ENCODE results near the gene EIF4B. TPM values are rescaled to one million over a fixed set of nuclear protein-coding genes. Genes with fewer than 3 reads are reported as not detected.

Gene EIF4B
- total RNA-seq, 4 donors from 2014 or later: 297 to 484 (median 401) TPM

DNA sequence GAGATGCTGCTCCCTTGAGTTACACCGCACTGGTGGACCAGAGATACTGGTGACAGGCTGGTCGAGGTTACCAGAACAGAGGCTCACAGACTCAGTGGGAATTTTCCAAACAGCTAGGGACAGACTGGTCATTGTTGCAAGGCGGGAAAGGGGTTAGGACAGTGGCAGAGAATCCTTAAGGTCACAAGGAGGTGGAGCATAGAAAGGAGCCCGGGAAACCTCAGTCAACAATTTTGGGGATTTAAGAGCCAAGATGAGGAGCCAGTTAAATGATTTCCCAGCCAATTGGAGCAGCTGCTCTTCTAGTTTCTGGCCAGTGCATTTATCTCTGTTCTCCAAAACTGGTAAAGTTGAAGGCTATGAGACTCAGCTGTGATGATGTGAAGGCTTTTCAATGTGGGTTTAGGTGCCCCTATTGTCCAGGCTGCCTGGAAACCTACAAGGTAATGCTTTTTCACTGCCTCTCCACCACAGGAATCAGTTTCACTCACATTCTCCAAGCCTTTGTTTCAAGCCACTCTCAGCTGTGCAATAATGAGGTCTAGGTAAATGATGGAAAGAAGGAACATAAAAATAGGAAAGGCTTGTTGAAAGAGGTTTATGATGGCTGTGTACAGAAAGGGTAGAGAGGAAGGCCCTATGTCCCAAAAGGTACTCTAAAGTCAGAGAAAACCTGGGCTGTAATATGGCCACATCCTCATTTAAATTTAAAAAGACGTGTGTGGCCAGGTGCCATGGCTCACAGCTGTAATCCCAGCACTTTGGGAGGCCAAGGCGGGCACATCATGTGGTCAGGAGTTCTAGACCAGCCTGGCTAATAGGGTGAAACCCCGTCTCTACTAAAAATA, 36.6 kb downstream of the EIF4B start:
- no peaks in the 10 kb centered on the region for H3K27me3 ChIP-seq
- no peak overlapping the region for H3K4me3 ChIP-seq
- TF ChIP-seq, protein P1, sequence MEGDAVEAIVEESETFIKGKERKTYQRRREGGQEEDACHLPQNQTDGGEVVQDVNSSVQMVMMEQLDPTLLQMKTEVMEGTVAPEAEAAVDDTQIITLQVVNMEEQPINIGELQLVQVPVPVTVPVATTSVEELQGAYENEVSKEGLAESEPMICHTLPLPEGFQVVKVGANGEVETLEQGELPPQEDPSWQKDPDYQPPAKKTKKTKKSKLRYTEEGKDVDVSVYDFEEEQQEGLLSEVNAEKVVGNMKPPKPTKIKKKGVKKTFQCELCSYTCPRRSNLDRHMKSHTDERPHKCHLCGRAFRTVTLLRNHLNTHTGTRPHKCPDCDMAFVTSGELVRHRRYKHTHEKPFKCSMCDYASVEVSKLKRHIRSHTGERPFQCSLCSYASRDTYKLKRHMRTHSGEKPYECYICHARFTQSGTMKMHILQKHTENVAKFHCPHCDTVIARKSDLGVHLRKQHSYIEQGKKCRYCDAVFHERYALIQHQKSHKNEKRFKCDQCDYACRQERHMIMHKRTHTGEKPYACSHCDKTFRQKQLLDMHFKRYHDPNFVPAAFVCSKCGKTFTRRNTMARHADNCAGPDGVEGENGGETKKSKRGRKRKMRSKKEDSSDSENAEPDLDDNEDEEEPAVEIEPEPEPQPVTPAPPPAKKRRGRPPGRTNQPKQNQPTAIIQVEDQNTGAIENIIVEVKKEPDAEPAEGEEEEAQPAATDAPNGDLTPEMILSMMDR (IDR thresholded peaks at IDR 0.05): no peak
- H3K27ac ChIP-seq: peak overlapping the region in 3 of 4 donors; percentile 50 to 99 (median 95)
- 53 to 63% methylated on average over 7 of the region's 7 CpGs for WGBS, 2 donors
- peak in 1 of 2 donors; percentile 5 for DNase-seq (ENCODE audit: low spot score in 2 of 2)
- peaks cover 0 to 22% (median 0%) of the 10 kb centered on the region in 3 donors for H3K36me3 ChIP-seq
- no peaks in the 10 kb centered on the region for H3K9me3 ChIP-seq
- peaks cover 0 to 60% (median 37%) of the 10 kb centered on the region in 4 donors for H3K4me1 ChIP-seq

DNA sequence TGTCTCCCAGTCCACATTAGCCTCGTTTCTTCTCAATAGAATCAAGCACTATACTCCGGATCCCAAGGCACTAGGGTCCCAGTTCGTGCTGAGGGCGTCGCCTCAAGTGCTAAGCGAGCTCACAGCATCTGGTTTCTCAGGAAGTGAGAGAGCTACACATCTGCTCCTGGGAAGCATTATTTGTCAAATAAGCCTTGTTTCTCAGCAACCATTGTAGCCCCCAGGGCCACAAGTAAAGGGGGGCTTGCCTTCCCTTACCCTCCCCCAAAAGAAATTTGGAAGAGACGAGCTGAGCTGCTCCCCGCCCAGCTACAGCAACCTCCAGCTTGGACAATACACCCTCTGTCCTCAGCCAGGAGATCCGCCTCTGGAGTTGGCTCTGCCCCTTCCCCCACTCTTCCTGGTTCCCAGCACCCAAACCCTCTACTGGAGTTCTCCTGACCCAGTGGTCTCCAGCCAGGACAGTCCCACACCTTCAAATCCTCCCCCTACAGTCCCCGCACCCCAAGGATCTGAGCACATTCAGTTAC, 37.9 kb downstream of the EIF4B start:
- TF ChIP-seq, protein P1 (IDR thresholded peaks at IDR 0.05): no peak
- TF ChIP-seq EP300 (IDR thresholded peaks at IDR 0.05) (peak; percentile 43 to 63), POLR2A (IDR thresholded peaks at IDR 0.05) (peak in 1 of 2 donors; percentile 37)
- H3K27me3 ChIP-seq: no peaks in the 10 kb centered on the region
- H3K9me3 ChIP-seq: no peaks in the 10 kb centered on the region
- peak in 1 of 2 donors; percentile 41 for DNase-seq (ENCODE audit: low spot score in 2 of 2)
- peak overlapping the region; percentile 95 to 99 (median 98) for H3K27ac ChIP-seq
- peaks cover 0 to 12% (median 0%) of the 10 kb centered on the region in 3 donors for H3K36me3 ChIP-seq
- 23 to 38% methylated on average over 10 of the region's 10 CpGs for WGBS, 2 donors
- peak overlapping the region; percentile 14 to 89 (median 16) for H3K4me3 ChIP-seq
- peaks cover 0 to 60% (median 47%) of the 10 kb centered on the region in 4 donors for H3K4me1 ChIP-seq

DNA sequence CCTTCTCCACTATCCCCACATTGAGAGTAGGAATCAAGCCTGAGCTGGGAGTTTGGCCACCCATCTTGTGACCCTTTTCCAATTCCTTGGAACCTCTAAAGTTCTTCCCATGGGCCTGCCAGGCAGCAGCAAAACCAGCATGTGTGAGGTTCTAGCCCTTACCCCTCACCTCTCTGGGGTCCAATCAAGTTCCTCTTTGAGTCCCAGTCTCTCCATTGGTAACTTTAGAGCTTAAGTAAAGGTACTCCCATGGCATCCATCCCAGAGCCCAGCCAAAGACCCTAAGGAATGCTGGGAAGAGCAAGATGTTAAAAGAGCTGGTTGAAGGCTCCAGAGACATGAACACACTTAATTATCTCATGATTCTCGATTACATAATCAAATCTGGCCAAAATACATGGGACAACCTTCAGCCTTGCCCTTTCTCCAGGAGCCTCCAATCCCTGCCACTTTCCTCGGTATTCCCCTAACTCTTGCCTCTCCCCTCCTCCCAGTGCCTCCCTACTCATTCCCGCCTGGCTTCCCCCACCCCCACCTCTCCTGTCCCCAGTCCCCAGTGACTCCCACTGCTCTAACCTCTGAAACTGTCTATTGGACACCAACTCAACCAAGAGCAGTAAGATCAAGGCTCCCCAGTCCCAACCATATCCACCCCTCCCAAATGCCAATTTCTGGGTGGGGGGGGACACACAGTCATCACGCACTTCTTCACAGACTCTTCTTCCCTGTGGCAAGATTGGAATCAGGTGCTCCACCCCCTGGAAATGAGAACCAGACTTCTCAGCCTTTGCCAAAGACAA, 38.8 kb downstream of the EIF4B start:
- H3K27me3 ChIP-seq: no peaks in the 10 kb centered on the region
- H3K36me3 ChIP-seq: peaks cover 0 to 3% (median 0%) of the 10 kb centered on the region in 3 donors
- 42 to 49% methylated on average over 4 of the region's 4 CpGs for WGBS, 2 donors
- peak overlapping the region; percentile 48 to 89 (median 70) for H3K4me3 ChIP-seq
- peaks cover 0 to 58% (median 50%) of the 10 kb centered on the region in 4 donors for H3K4me1 ChIP-seq
- TF ChIP-seq, protein P1 (IDR thresholded peaks at IDR 0.05): no peak
- no peak for TF ChIP-seq EP300 (IDR thresholded peaks at IDR 0.05)
- TF ChIP-seq POLR2A (IDR thresholded peaks at IDR 0.05): no peak
- DNase-seq (ENCODE audit: low spot score in 2 of 2): peak in 1 of 2 donors; percentile 47
- H3K9me3 ChIP-seq: no peaks in the 10 kb centered on the region
- peak overlapping the region; percentile 95 to 99 (median 98) for H3K27ac ChIP-seq

- TF ChIP-seq EP300 (IDR thresholded peaks at IDR 0.05) (peak in 1 of 2 donors; percentile 92), POLR2A (IDR thresholded peaks at IDR 0.05) (peak in 1 of 2 donors; percentile 46)
- TF ChIP-seq, protein P1 (IDR thresholded peaks at IDR 0.05): peak in 1 of 5 experiments; percentile 16
- Histone ChIP-seq H3K4me1 (peaks cover 0 to 64% (median 50%) of the 10 kb centered on the region in 4 donors), H3K4me3 (peak overlapping the region; percentile 48 to 89 (median 70)), H3K27me3 (no peaks in the 10 kb centered on the region), H3K27ac (peak overlapping the region; percentile 95 to 99 (median 98)), H3K36me3 (no peaks in the 10 kb centered on the region), H3K9me3 (no peaks in the 10 kb centered on the region)
- WGBS, 2 donors: 32 to 39% methylated on average over 5 of the region's 5 CpGs
- peak in 1 of 2 donors; percentile 82 for DNase-seq (ENCODE audit: low spot score in 2 of 2)
Measured at GRCh38 chr12:53045696-53046045, 39.4 kb downstream of the EIF4B start.

Data from tibial nerve (tissue), 4 donors.